Heart left ventricle (tissue), 13 donors: ENCODE results near the gene KCNK1.

Experiments
- CTCF ChIP-seq, 12 donors: fragments of 200-600 bp; sonication (generic) in 4 of 12; IDR thresholded peaks; one replicate each; pipeline versions ENCODE4 v1.5.0 to v1.8.0; 2018 to 2022; ENCODE audit warnings: antibody characterized with exemption in 12 of 12, mild to moderate bottlenecking in 5 of 12
- POLR2A ChIP-seq, 2 donors: fragments of 450-650 bp; IDR thresholded peaks; one replicate each; pipeline ENCODE4 v1.6.1; 2017; ENCODE audit warnings: antibody characterized with exemption in 2 of 2, mild to moderate bottlenecking in 2 of 2, moderate library complexity in 2 of 2
- donor health status: ischemic (EF 13 %, LVEDD 7.1; RV severe dilation, severe dysfunction).
- donor health status: DM: no; HTN: yes; CAD: no.
- donor health status: DM: no; HTN: no; CAD: no.
- donor health status: ischemic (EF 25% LVEDD 6.9; RV normal size, moderate dysfunction).
- donor health status: ischemic (EF 25% LVEDD 5.7; RV mildly dilated, moderate dysfunction).
- donor health status: ischemic (EF 35%, LVEDD 5.7; RV mildly dilated, moderate dysfunction).
- donor health status: nonischemic (EF 11% LVEDD 7.7; RV severe dilation, severe dysfunction).
- donor health status: DM: yes; HTN: yes; CAD: no.
- donor health status: PGD.
- donor health status: ischemic (EF 29% LVEDD 5.4; RV normal size, mild dysfunction).
- donor health status: nonischemic (EF 23%, LVEDD 6.1; RV moderate dilation, normal function).

DNA sequence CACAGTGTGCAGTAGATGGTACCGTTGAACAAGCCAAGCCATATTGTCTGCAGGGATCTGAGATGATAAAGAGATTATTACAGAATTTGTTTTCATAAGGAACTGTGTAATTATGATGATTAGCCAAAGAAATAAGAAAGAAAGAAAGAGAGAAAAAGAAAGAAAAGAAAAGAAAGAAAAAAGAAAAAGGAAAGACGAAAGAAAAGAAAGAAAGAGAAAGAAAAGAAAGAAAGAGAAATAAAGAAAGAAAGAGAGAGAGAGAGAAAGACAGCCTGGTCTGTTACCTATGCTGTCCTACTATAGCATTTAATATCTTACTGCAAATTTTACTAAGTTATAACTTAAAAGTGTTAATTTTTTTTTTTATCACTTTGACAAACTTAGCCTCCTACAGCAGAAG, 43.6 kb downstream of the KCNK1 start:
- TF ChIP-seq CTCF (IDR thresholded peaks at IDR 0.05), result no peak
- no peak for TF ChIP-seq POLR2A (IDR thresholded peaks at IDR 0.05)
